HepG2 (cell line): ENCODE measurements around the gene BRD2. TPM values are rescaled to one million over a fixed set of nuclear protein-coding genes. Genes with fewer than 3 reads are reported as not detected.
A peak's percentile ranks its signal among the peaks of the same experiment; 100 is the strongest.

Experiments
- FOXA3 ChIP-seq: IDR thresholded peaks from 2 replicates; pipeline ENCODE4 v1.6.1; 2016; ENCODE audit warnings: missing genetic modification reagents, missing compliant biosample characterization
- JDP2 ChIP-seq: sonication (generic); formaldehyde crosslinking; IDR thresholded peaks from 2 replicates; pipeline ENCODE4 v1.8.1; 2022; ENCODE audit warnings: missing genetic modification reagents, borderline replicate concordance
- NCOA2 ChIP-seq: sonication (generic); formaldehyde crosslinking; IDR thresholded peaks from 2 replicates; pipeline ENCODE4 v1.8.0; 2022; ENCODE audit warnings: inconsistent platforms
- PHF5A ChIP-seq: IDR thresholded peaks from one replicate; pipeline ENCODE4 v1.6.1; 2018; ENCODE audit warnings: low read depth, missing genetic modification reagents; ENCODE audit not compliant: unreplicated experiment
- REXO4 ChIP-seq: sonication (generic); formaldehyde crosslinking; IDR thresholded peaks from 2 replicates; pipeline ENCODE4 v1.8.0; 2022; ENCODE audit warnings: missing genetic modification reagents, mild to moderate bottlenecking, borderline replicate concordance
- ZBTB14 ChIP-seq: sonication (generic); formaldehyde crosslinking; IDR thresholded peaks from 2 replicates; pipeline ENCODE4 v1.4.0; 2020; ENCODE audit warnings: missing genetic modification reagents
- ZFX ChIP-seq: sonication (generic); formaldehyde crosslinking; IDR thresholded peaks from 2 replicates; pipeline ENCODE4 v1.4.0; 2020; ENCODE audit warnings: mild to moderate bottlenecking, low read depth, missing genetic modification reagents, moderate library complexity
- ZNF160 ChIP-seq: sonication (generic); formaldehyde crosslinking; IDR thresholded peaks from 2 replicates; pipeline ENCODE4 v1.8.0; 2022; ENCODE audit warnings: mild to moderate bottlenecking, inconsistent platforms, missing genetic modification reagents
- ZNF292 ChIP-seq: sonication (generic); formaldehyde crosslinking; IDR thresholded peaks from 2 replicates; pipeline ENCODE4 v1.8.1; 2022; ENCODE audit warnings: mild to moderate bottlenecking, low read depth, missing genetic modification reagents, borderline replicate concordance
- ZNF329 ChIP-seq: sonication (generic); formaldehyde crosslinking; IDR thresholded peaks from 2 replicates; pipeline ENCODE4 v1.9.0; 2021; ENCODE audit warnings: low read depth, mild to moderate bottlenecking, missing genetic modification reagents
- ZNF547 ChIP-seq: sonication (generic); formaldehyde crosslinking; IDR thresholded peaks from 2 replicates; pipeline ENCODE4 v1.5.1; 2020; ENCODE audit warnings: mild to moderate bottlenecking, missing genetic modification reagents
- ZNF770 ChIP-seq: sonication (generic); formaldehyde crosslinking; IDR thresholded peaks from 2 replicates; pipeline ENCODE4 v1.5.0; 2020; ENCODE audit warnings: mild to moderate bottlenecking, missing genetic modification reagents
- polyA plus RNA-seq, 8 experiments: library from polyadenylated mRNA; depleted of rRNA in 3 of 8; stranded (reverse) in 7 of 8; unstranded in 1 of 8; fragments of >200 nt; fragmentation: Illumina TruSeq in 4 of 8; extraction: Trizol in 4 of 8; gene quantifications; 2 replicates each; pipeline versions ENCODE4 v1.2.1 to v1.2.3, GENCODE V29; 2011 to 2016; ENCODE audit warnings: low read depth in 4 of 8, missing spikeins in 1 of 8, mixed read lengths in 1 of 8; ENCODE audit not compliant: insufficient read depth in 1 of 8
- total RNA-seq, 5 experiments: library from RNA; depleted of rRNA; stranded (reverse); fragments of >200 nt; fragmentation: Illumina TruSeq; extraction: Trizol; gene quantifications; 2 replicates each; pipeline ENCODE4 v1.2.3, GENCODE V29; 2016; ENCODE audit warnings: low read depth in 1 of 5
- TF ChIP-seq, protein P1 (sequence below): sonication (generic); formaldehyde crosslinking; IDR thresholded peaks from 2 replicates; pipeline ENCODE4 v1.5.1; 2020; ENCODE audit warnings: missing genetic modification reagents, mild to moderate bottlenecking, borderline replicate concordance
- TF ChIP-seq, protein P2 (sequence below): IDR thresholded peaks from 2 replicates; pipeline ENCODE4 v1.6.1; 2012; ENCODE audit warnings: low read depth, low read length, improper control_type of control experiment

The BRD2 gene
- total and polyA plus RNA-seq, 2 of the 13 experiments (the other 11 are each of a cell fraction or from before 2014, with no cell fraction given) = 143 to 202 TPM

DNA sequence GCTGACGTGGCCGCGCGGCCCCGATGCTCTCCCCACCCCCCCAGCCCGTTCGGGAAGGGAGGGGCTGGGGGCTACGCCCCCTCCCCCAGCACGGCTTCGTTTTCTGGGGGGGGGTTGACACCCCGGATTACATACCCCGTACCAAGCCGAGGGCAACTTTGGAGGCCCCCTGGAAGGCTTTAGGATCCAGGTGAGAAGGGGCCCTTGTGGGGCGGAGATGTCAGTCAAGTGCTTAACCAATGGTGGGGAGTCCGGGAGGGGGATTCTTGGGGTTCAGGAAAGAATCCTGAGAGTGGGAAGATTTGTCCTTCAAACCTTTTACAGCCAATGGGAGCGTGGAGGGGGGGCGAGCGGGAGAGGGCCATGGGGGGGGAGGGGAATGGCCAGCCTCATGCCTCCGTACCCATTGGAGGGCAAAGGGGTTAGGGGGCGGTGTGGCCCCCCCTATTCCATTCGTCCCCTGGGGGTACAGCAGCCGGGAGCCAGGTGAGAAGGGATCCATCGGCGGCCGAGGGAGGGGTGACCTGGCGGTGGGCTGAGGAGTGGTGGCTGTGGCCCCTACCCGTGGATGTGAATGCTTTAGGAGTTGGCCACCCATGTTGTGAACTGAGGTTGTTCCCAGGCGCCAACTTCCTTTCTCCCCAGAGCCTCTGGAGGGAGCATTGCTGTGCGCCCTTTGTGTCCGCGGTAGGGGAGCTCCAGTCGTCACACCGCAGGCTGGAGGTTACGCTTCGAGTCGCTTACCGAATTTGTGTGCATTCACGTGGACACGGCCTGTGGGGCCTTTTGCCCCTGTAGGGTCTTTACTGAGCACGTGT is 682 bp downstream of the BRD2 start (continued):
- TF ChIP-seq ZNF770 (CRISPR knock-in tag) (no peak), NCOA2 (no peak; the same call in 1 of the 2 replicates), JDP2 (CRISPR knock-in tag) (no peak), ZNF292 (CRISPR knock-in tag) (no peak), ZNF547 (peak; percentile 48; the same call in 1 of the 2 replicates), FOXA3 (CRISPR knock-in tag) (peak; percentile 17; the same call in 1 of the 2 replicates), REXO4 (CRISPR knock-in tag) (no peak), ZNF329 (CRISPR knock-in tag) (0 out of 2 replicates have a peak, but pooled peaks have one; percentile 49), ZFX (CRISPR knock-in tag) (no peak), ZBTB14 (no peak), ZNF160 (0 out of 2 replicates have a peak, but pooled peaks have one; percentile 77), PHF5A (CRISPR knock-in tag) (peak; percentile 21)
- TF ChIP-seq, protein P1, sequence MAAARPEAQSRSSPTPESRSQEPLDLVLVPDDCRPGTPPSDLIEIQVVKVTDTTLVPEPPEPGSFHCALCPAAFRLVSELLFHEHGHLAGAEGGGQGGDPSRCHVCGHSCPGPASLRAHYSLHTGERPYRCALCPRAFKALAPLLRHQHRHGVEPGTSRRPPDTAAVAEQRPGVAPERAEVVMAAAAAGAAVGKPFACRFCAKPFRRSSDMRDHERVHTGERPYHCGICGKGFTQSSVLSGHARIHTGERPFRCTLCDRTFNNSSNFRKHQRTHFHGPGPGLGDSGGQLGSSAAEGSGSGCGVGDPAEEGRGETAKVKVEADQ (CRISPR knock-in tag) = peak; percentile 30
- TF ChIP-seq, protein P2, sequence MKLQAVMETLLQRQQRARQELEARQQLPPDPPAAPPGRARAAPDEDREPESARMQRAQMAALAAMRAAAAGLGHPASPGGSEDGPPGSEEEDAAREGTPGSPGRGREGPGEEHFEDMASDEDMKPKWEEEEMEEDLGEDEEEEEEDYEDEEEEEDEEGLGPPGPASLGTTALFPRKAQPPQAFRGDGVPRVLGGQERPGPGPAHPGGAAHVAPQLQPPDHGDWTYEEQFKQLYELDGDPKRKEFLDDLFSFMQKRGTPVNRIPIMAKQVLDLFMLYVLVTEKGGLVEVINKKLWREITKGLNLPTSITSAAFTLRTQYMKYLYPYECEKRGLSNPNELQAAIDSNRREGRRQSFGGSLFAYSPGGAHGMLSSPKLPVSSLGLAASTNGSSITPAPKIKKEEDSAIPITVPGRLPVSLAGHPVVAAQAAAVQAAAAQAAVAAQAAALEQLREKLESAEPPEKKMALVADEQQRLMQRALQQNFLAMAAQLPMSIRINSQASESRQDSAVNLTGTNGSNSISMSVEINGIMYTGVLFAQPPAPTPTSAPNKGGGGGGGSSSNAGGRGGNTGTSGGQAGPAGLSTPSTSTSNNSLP = no peak
